MM.1S (cell line): Measurements from ENCODE around the gene SPRED3.

Source experiments
- CTCF ChIP-seq: fragments of 300-600 bp; sonication (generic); IDR thresholded peaks from 2 replicates; pipeline ENCODE4 v1.5.1; 2016; ENCODE audit warnings: antibody characterized with exemption, low read length, mixed read lengths
- EZH2 ChIP-seq: fragments of 300-600 bp; sonication (generic); optimal IDR thresholded peaks from 2 replicates; pipeline ENCODE3; 2017; ENCODE audit warnings: low read depth, mild to moderate bottlenecking, antibody characterized with exemption, low read length, mixed read lengths
- EZH2phosphoT487 ChIP-seq: fragments of 300-600 bp; sonication (generic); IDR thresholded peaks from 2 replicates; pipeline ENCODE4 v1.6.1; 2018; ENCODE audit warnings: antibody characterized with exemption, low read length

GRCh38 chr19:38367041-38367440 lies 21.5 kb upstream of the SPRED3 start:
- TF ChIP-seq CTCF: no peak
- TF ChIP-seq EZH2: no peak
- TF ChIP-seq EZH2phosphoT487: no peak
